Measurements from ENCODE around the gene EPS15. TPM values are rescaled to one million over a fixed set of nuclear protein-coding genes. Genes with fewer than 3 reads are reported as not detected.

The EPS15 gene
- total and polyA plus RNA-seq, 2 experiments from 2014 or later: 31.0 to 76.5 TPM

DNA sequence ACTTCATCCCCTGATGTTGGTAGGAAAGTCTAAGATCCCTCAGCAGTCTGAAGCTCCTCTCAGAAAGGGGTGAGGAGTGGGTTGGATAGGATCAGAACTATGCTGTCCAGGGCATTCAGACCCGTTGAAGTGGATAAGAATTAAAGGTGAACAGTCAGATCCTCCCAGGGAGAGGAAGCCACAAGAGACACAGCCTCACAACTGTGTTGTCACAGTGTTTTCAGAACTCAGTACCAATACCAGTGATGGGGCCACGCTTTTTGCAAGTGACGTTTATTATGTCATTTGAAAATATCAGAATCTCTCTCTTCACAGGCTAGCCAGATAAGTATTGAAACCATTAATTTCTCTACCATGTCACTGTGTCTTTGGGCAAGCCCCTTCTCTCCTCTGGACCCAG lies 15.4 kb upstream of the EPS15 start:
- Histone ChIP-seq H3K4me3 (no peak overlapping the region), H3K9me2 (ENCODE audit: insufficient read depth) (no peaks in the 10 kb centered on the region), H2AFZ (peak overlapping the region; percentile 91; the same call in 1 of the 2 replicates), H3K4me2 (no peak overlapping the region), H3K4me1 (ENCODE audit: insufficient read depth) (no peaks in the 10 kb centered on the region), H3K27me3 (ENCODE audit: insufficient read depth) (no peaks in the 10 kb centered on the region), H3K79me2 (replicated peaks; ENCODE audit: insufficient read depth) (no peaks in the 10 kb centered on the region), H4K20me1 (replicated peaks; ENCODE audit: insufficient read depth) (no peaks in the 10 kb centered on the region), H3K36me3 (ENCODE audit: insufficient read depth) (no peaks in the 10 kb centered on the region), H3F3A (replicated peaks; ENCODE audit: low read depth) (no peaks in the 10 kb centered on the region), H3K27ac (ENCODE audit: low read depth) (no peak overlapping the region)
- Mint-ChIP-seq H3K27me3 (ENCODE audit: insufficient read depth, low read depth, poor library complexity) (no peaks in the 10 kb centered on the region), H3K27ac (no peak overlapping the region), H3K36me3 (ENCODE audit: low read depth) (no peaks in the 10 kb centered on the region), H3K4me3 (no peak overlapping the region), H3K4me1 (peaks cover 3% of the 10 kb centered on the region; the same call in 2 of the 3 replicates), H3K9me3 (no peaks in the 10 kb centered on the region; the same call in 2 of the 3 replicates)
- no peak for TF ChIP-seq EZH2phosphoT487 (IDR thresholded peaks at IDR 0.05; ENCODE audit: unreplicated experiment)
- no peak for TF ChIP-seq ZNF462 (CRISPR knock-in tag; IDR thresholded peaks at IDR 0.05)
- no peak for TF ChIP-seq STAT1 (IDR thresholded peaks at IDR 0.05; ENCODE audit: unreplicated experiment)
- no peak for TF ChIP-seq NANOG (IDR thresholded peaks at IDR 0.05; ENCODE audit: borderline replicate concordance)
- no peak for TF ChIP-seq ETS1 (IDR thresholded peaks at IDR 0.05)
- TF ChIP-seq REST (IDR thresholded peaks at IDR 0.05; ENCODE audit: unreplicated experiment): no peak
- TF ChIP-seq, protein P1, sequence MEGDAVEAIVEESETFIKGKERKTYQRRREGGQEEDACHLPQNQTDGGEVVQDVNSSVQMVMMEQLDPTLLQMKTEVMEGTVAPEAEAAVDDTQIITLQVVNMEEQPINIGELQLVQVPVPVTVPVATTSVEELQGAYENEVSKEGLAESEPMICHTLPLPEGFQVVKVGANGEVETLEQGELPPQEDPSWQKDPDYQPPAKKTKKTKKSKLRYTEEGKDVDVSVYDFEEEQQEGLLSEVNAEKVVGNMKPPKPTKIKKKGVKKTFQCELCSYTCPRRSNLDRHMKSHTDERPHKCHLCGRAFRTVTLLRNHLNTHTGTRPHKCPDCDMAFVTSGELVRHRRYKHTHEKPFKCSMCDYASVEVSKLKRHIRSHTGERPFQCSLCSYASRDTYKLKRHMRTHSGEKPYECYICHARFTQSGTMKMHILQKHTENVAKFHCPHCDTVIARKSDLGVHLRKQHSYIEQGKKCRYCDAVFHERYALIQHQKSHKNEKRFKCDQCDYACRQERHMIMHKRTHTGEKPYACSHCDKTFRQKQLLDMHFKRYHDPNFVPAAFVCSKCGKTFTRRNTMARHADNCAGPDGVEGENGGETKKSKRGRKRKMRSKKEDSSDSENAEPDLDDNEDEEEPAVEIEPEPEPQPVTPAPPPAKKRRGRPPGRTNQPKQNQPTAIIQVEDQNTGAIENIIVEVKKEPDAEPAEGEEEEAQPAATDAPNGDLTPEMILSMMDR (conservative IDR thresholded peaks at IDR 0.05; ENCODE audit: low read depth in 2 of 2): no peak
- TF ChIP-seq POLR2AphosphoS5 (IDR thresholded peaks at IDR 0.05; ENCODE audit: low read depth): no peak
- no peak for TF ChIP-seq JUNB (IDR thresholded peaks at IDR 0.05; ENCODE audit: unreplicated experiment)
- TF ChIP-seq CREB1 (CRISPR knock-in tag; IDR thresholded peaks at IDR 0.05; ENCODE audit: low read depth): no peak
- no peak for TF ChIP-seq ZNF331 (CRISPR knock-in tag; IDR thresholded peaks at IDR 0.05; ENCODE audit: low read depth)
- no peak for TF ChIP-seq EZH2 (IDR thresholded peaks at IDR 0.05; ENCODE audit: low read depth, unreplicated experiment)
- no peak for TF ChIP-seq ZNF114 (CRISPR knock-in tag; IDR thresholded peaks at IDR 0.05)
- no peak for ATAC-seq
- no peak for DNase-seq (ENCODE audit: low spot score)
